ENCODE measurements around the gene SRRM1. TPM values are rescaled to one million over a fixed set of nuclear protein-coding genes. Genes with fewer than 3 reads are reported as not detected.
"Not testable (repeated sequence)": the region's sequence is repeated elsewhere in the genome, so short reads cannot be mapped to it uniquely, and the experiment has no call there.

SRRM1 gene
- polyA plus RNA-seq, 1 donor (not counting 4 experiments of a cell fraction or from before 2014, with no cell fraction given): 56.1 TPM

- peaks cover 10% of the 10 kb centered on the region for H3K4me1 ChIP-seq (ENCODE audit: control insufficient read depth, extremely low read depth, insufficient read depth, low read length)
- H3K9me1 ChIP-seq (ENCODE audit: control insufficient read depth, extremely low read depth, insufficient read depth, low read length): no peaks in the 10 kb centered on the region
- no peaks in the 10 kb centered on the region for H3K36me3 ChIP-seq (ENCODE audit: control insufficient read depth in 2 of 2, extremely low read depth in 1 of 2, insufficient read depth in 2 of 2, low read length in 2 of 2)
- H4K20me1 ChIP-seq (ENCODE audit: control insufficient read depth, extremely low read depth, insufficient read depth, low read length): no peaks in the 10 kb centered on the region
- dilution Hi-C loops (cut with MboI; ENCODE audit: extremely low pct_ligation_motif_present, low sequenced_read_pairs): no loop called here
- FAIRE-seq (no peak), DNase-seq (ENCODE audit: low read depth, low spot score) (no peak)
- no peak overlapping the region for H3K4me2 ChIP-seq (ENCODE audit: control insufficient read depth, extremely low read depth, insufficient read depth, low read depth, low read length)
- no peaks in the 10 kb centered on the region for H3K79me2 ChIP-seq (ENCODE audit: control insufficient read depth, insufficient read depth, low read length)
- no peak overlapping the region for H3K9ac ChIP-seq (ENCODE audit: control insufficient read depth, extremely low read depth, insufficient read depth, low read length)
- no peaks in the 10 kb centered on the region for H3K9me3 ChIP-seq (ENCODE audit: control insufficient read depth, low read depth, low read length)
- no peak overlapping the region for H2AFZ ChIP-seq (ENCODE audit: control insufficient read depth, low read length)
- TF ChIP-seq EZH2 (IDR thresholded peaks at IDR 0.05; ENCODE audit: low read length) (no peak), CTCF (optimal IDR thresholded peaks at IDR 0.05 in 1 of 3, IDR thresholded peaks at IDR 0.05 in 1 of 3, conservative IDR thresholded peaks at IDR 0.05 in 1 of 3; ENCODE audit: extremely low read depth in 1 of 3, insufficient read depth in 2 of 3, low read length in 3 of 3) (no peak)
- no peaks in the 10 kb centered on the region for H3K27me3 ChIP-seq (ENCODE audit: control insufficient read depth, extremely low read depth, insufficient read depth, low read length)
- H3K4me3 ChIP-seq (ENCODE audit: control insufficient read depth in 2 of 3, extremely low read depth in 1 of 3, insufficient read depth in 2 of 3, low read depth in 1 of 3, low read length in 3 of 3): no peak overlapping the region
- no peak overlapping the region for H3K27ac ChIP-seq (ENCODE audit: control insufficient read depth, insufficient read depth, low read length)
Observed at GRCh38 chr1:24720152-24720551, 77.0 kb downstream of the SRRM1 start.

DNA sequence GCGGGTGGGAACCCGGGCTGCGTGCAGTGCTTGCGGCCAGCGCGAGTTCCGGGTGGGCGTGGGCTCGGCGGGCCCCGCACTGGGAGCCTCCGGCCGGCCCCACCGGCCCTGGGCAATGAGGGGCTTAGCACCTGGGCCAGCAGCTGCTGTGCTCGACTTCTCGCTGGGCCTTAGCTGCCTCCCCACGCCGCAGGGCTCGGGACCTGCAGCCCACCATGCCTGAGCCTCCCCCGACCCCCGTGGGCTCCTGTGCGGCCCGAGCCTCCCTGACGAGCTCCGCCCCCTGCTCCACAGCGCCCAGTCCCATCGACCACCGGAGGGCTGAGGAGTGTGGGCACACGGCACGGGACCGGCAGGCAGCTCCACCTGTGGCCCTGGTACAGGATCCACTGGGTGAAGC is 78.4 kb downstream of the SRRM1 start:
- Histone ChIP-seq H3K9me1 (ENCODE audit: control insufficient read depth, extremely low read depth, insufficient read depth, low read length) (no peaks in the 10 kb centered on the region), H3K9me3 (ENCODE audit: control insufficient read depth, low read depth, low read length) (no peaks in the 10 kb centered on the region), H2AFZ (ENCODE audit: control insufficient read depth, low read length) (no peak overlapping the region), H3K27ac (ENCODE audit: control insufficient read depth, insufficient read depth, low read length) (no peak overlapping the region), H3K79me2 (ENCODE audit: control insufficient read depth, insufficient read depth, low read length) (no peaks in the 10 kb centered on the region), H3K4me2 (ENCODE audit: control insufficient read depth, extremely low read depth, insufficient read depth, low read depth, low read length) (no peak overlapping the region), H3K4me1 (ENCODE audit: control insufficient read depth, extremely low read depth, insufficient read depth, low read length) (peaks cover 10% of the 10 kb centered on the region), H3K36me3 (ENCODE audit: control insufficient read depth in 2 of 2, extremely low read depth in 1 of 2, insufficient read depth in 2 of 2, low read length in 2 of 2) (no peaks in the 10 kb centered on the region), H3K4me3 (ENCODE audit: control insufficient read depth in 2 of 3, extremely low read depth in 1 of 3, insufficient read depth in 2 of 3, low read depth in 1 of 3, low read length in 3 of 3) (no peak overlapping the region), H3K27me3 (ENCODE audit: control insufficient read depth, extremely low read depth, insufficient read depth, low read length) (no peaks in the 10 kb centered on the region), H4K20me1 (ENCODE audit: control insufficient read depth, extremely low read depth, insufficient read depth, low read length) (no peaks in the 10 kb centered on the region), H3K9ac (ENCODE audit: control insufficient read depth, extremely low read depth, insufficient read depth, low read length) (no peak overlapping the region)
- dilution Hi-C loops (cut with MboI; ENCODE audit: extremely low pct_ligation_motif_present, low sequenced_read_pairs): no loop called here
- TF ChIP-seq EZH2 (IDR thresholded peaks at IDR 0.05; ENCODE audit: low read length): no peak
- TF ChIP-seq CTCF (optimal IDR thresholded peaks at IDR 0.05 in 1 of 3, IDR thresholded peaks at IDR 0.05 in 1 of 3, conservative IDR thresholded peaks at IDR 0.05 in 1 of 3; ENCODE audit: extremely low read depth in 1 of 3, insufficient read depth in 2 of 3, low read length in 3 of 3): no peak
- DNase-seq (ENCODE audit: low read depth, low spot score) (no peak), FAIRE-seq (no peak)

DNA sequence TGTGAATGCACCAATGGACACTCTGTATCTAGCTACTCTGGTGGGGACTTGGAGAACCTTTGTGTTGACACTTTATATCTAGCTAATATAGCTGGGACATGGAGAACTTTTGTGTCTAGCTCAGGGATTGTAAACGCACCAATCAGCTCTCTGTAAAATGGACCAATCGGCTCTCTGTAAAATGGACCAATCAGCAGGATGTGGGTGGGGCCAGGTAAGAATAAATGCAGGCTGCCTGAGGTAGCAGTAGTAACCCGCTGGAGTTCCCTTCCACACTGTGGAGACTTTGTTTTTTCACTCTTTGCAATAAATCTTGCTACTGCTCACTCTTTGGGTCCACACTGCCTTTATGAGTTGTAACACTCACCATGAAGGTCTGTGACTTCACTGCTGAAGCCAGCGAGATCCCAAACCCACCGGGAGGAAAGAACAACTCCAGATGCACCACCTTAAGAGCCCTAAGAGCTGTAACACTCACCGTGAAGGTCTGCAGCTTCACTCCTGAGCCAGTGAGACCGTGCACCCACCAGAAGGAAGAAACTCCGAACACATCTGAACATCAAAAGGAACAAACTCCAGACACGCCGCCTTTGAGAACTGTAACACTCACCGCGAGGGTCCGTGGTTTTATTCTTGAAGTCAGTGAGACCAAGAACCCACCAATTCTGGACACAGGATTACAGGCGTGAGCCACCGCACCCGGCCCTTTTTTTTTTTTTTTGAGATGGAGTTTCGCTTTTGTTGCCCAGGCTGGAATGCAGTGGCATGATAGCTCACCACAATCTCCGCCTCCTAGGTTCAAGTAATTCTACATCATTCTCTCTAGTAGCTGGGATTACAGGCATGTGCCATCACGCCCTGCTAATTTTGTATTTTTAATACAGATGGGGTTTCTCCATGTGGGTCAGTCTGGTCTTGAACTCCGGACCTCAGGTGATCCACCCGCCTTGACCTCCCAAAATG is 79.3 kb downstream of the SRRM1 start:
- FAIRE-seq; H4K20me1 ChIP-seq (ENCODE audit: control insufficient read depth, extremely low read depth, insufficient read depth, low read length); H3K4me1 ChIP-seq (ENCODE audit: control insufficient read depth, extremely low read depth, insufficient read depth, low read length); H3K9me3 ChIP-seq (ENCODE audit: control insufficient read depth, low read depth, low read length); H3K4me3 ChIP-seq (ENCODE audit: control insufficient read depth in 2 of 3, extremely low read depth in 1 of 3, insufficient read depth in 2 of 3, low read depth in 1 of 3, low read length in 3 of 3); H3K36me3 ChIP-seq (ENCODE audit: control insufficient read depth in 2 of 2, extremely low read depth in 1 of 2, insufficient read depth in 2 of 2, low read length in 2 of 2); dilution Hi-C loops (cut with MboI; ENCODE audit: extremely low pct_ligation_motif_present, low sequenced_read_pairs); H3K27me3 ChIP-seq (ENCODE audit: control insufficient read depth, extremely low read depth, insufficient read depth, low read length); H3K9me1 ChIP-seq (ENCODE audit: control insufficient read depth, extremely low read depth, insufficient read depth, low read length); H3K79me2 ChIP-seq (ENCODE audit: control insufficient read depth, insufficient read depth, low read length); DNase-seq (ENCODE audit: low read depth, low spot score): not testable (repeated sequence)
- H3K27ac ChIP-seq (ENCODE audit: control insufficient read depth, insufficient read depth, low read length): peak overlapping the region; percentile 49
- peak overlapping the region; percentile 58 for H3K4me2 ChIP-seq (ENCODE audit: control insufficient read depth, extremely low read depth, insufficient read depth, low read depth, low read length)
- H2AFZ ChIP-seq (ENCODE audit: control insufficient read depth, low read length): peak overlapping the region; percentile 74
- H3K9ac ChIP-seq (ENCODE audit: control insufficient read depth, extremely low read depth, insufficient read depth, low read length): peak overlapping the region; percentile 50
